GM19395 (cell line): ENCODE results near the gene PARD6B.
A peak's percentile ranks its signal among the peaks of the same experiment; 100 is the strongest.
"Not testable (repeated sequence)": the region's sequence is repeated elsewhere in the genome, so short reads cannot be mapped to it uniquely, and the experiment has no call there.

ENCODE experiments used
- ATAC-seq: cut with Tn5 transposase; IDR thresholded peaks from one replicate; pipeline ENCODE4 v1.9.1; 2021; ENCODE audit warnings: mild to moderate bottlenecking, moderate library complexity; ENCODE audit not compliant: unreplicated experiment

PARD6B gene

DNA sequence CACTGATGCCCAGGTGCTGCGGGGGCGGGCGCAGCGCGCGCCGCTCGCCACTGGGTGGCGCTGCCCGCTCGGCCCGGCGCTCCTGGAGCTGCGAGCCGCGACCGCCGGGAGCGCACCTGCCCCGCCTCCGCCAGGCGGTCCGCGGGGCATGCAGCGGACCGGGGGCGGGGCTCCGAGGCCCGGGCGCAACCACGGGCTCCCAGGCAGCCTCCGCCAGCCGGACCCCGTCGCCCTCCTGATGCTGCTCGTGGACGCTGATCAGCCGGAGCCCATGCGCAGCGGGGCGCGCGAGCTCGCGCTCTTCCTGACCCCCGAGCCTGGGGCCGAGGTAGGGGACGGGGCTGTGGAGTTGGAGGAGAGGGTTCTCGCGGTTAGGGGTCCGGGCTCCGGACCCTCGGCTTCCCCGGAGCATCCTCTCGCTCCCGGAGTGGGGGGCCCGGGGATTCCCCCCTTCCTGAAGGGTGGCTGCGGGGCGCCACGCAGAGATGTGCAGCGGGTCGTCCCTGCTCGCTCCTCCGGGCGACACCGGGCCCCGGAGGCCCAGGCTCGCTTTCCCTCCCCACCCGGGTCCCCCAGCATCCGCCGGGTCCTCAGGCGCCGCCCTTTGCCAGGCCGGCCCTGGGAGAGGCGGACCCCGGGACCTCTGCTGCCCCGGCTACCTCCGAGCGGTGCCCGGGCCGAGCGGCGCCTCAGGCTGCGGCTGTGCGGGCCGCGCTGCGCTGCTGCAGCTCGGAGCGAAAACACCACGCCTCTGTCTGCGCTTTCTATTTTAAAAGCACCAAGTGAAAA is 63.7 kb downstream of the PARD6B start, which contains the start of gene BCAS4:
TSS of gene BCAS4 (plus strand) at position 216 of the 789 bp plus-strand sequence. CDS start at position 239, 23 bp downstream.
- ATAC-seq = peak; percentile 53

DNA sequence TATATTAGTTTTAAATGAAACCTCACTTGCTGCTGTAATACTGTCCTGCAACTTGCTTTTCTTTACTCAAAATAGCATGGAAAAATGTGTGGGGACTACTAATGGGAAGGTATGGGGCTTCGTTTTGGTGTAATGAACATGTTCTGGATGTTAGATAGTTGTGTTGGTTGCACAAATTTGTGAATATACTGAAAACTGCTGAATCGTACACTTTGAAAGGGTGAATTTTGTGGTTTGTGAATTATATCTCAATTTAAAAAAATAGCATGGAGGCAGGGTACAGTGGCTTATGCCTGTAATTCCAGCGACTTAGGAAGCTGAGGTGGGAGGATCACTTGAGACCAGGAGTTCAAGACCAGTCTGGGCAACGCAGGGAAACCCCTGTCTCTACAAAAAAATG is 65.8 kb downstream of the PARD6B start:
- no peak for ATAC-seq

DNA sequence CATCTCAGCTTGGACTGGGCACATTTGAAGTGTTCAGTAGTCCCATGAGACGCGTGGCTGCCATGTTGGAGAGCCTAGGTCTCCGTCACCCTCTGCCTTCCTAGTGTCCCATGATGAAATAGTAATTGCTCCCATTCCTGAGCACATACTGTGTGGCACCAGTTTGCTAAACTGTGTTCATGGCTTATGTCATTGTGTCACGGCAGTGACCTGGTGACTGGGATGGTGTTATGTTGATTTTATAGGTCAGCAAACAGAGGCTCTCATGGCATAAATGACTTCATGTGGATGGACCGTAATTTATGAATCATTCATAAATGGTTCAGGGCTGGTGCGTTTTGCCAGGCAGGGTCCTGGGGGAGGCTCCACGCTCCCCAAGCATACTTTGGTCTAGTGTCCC is 67.3 kb downstream of the PARD6B start:
- ATAC-seq = no peak

DNA sequence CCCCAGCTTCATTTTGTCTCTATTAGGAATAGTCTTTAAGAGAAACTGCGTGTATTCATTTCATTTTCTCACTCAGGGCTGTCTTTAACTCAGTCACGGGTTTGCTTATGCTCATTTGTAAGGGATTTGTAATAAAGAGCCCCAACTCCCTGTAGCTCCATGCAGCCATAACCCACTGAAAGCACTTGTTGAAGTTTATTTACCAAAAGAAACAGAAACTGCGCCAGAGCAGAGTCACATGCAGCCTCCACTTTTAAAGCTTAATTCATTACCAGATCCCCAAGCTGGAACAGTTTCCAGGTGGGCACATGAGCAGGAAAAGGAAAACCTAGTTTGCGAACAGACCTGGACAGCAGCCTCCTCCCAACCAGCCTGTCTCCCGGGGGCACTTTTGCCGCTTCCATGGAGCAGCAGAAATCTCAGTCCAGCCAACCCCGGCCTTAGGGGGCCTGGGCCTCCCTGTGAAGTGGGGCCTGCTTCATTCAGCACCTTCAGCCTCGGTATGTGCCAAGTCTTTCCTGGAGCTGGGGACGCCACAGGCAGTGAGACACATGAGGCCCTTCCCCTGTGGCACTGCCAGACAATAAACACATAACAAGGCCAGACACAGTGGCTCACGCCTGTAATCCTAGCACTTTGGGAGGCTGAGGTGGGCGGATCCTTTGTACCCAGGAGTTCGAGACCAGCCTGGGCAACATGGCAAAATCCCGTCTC is 68.0 kb downstream of the PARD6B start:
- peak; percentile 1 for ATAC-seq

DNA sequence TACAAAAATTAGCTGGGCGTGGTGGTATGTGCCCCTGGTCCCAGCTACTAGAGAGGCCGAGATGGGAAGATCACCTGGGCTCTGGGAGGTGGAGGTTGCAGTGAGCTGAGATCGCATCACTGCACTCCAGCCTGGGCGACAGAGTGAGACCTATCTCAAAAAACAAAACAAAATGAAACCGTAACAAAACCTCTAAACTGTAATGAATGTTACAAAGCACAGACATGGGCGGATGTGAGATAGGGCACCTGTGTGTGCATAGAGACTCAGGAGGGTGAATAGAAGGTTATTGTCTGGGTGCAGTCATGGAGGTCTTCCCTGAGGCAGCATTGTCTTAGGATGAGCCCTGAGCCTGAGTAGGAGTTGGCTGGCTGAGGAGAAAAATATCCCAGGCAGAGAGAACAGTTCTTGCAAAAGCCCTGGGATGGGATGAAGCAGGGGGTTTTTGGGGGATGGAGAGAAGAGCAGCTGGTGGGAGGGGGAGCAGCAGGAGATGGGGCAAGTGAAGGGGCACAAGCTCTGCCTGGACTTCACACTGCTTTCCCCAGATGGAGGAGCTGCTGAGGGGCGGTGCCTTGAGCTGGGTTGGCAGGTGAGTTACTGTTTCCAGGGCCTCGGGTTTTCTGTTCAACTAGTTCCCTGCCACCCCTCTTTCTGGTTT is 68.6 kb downstream of the PARD6B start:
- ATAC-seq = peak; percentile 56

DNA sequence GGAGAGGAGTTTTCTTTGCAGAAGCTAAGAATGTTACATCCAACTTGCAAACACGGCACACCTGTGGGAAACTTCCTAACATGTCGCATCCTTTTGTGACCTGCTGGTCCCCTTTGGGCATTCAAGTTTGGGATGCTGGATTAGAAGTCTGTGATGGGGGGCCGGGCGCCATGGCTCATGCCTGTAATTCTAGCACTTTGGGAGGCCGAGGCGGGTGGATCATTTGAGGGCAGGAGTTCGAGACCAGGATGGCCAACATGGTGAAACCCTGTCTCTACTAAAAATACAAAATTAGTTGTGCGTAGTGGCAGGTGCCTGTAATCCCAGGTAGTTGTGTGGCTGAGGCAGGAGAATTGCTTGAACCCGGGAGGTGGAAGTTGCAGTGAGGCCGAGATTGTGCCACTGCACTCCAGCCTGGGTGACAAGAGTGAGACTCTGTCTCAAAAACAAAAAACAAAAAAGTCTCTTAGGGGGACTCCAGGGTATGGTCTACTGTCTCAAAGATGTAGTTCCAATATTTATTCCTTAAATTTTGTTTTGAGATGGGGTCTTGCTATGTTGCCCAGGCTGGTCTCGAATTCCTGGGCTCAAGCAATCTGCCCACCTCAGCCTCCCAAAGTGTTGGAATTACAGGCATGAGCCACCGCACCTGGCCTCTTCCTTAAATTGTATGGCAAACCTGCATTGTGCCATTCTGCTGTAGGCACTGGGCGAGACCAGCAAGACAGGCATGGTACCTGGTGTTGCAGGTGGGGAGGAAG is 69.8 kb downstream of the PARD6B start:
- not testable (repeated sequence) for ATAC-seq

DNA sequence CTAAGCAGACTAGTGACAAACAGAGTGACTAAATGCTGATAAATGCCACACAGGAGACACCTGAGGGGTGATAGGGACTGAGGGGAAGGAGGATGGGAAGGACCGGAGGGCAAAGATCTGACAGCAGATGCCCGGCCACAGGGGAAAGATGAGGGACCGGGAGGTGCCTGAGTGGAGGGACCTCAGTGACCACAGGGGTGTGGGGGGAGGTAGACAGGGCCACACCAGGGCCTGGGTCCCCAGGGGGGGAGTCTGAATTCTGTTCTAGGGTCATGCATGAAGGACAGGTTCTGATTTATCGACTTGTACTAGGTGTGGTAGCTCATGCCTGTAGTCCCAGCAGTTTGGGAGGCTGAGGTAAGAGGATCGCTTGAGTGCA is 70.4 kb downstream of the PARD6B start:
- ATAC-seq = no peak

DNA sequence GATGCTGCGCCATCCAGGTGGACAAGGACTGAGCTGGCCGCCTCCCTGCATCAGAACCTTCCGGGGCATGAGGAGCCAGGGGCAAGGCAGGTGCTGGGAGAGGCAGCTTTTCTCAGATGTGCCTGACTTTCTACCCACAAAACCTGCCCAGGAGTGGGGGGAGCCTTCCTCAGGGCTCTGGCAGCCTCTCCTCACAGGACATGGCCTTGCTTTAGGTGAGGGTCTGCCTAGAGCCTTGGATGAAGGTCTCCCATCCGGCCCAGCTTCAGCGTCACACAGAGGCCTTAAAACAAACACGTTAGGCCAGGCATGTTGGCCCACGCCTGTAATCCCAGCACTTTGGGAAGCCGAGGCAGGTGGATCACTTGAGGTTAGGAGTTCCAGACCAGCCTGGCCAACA is 70.9 kb downstream of the PARD6B start:
- ATAC-seq = no peak

DNA sequence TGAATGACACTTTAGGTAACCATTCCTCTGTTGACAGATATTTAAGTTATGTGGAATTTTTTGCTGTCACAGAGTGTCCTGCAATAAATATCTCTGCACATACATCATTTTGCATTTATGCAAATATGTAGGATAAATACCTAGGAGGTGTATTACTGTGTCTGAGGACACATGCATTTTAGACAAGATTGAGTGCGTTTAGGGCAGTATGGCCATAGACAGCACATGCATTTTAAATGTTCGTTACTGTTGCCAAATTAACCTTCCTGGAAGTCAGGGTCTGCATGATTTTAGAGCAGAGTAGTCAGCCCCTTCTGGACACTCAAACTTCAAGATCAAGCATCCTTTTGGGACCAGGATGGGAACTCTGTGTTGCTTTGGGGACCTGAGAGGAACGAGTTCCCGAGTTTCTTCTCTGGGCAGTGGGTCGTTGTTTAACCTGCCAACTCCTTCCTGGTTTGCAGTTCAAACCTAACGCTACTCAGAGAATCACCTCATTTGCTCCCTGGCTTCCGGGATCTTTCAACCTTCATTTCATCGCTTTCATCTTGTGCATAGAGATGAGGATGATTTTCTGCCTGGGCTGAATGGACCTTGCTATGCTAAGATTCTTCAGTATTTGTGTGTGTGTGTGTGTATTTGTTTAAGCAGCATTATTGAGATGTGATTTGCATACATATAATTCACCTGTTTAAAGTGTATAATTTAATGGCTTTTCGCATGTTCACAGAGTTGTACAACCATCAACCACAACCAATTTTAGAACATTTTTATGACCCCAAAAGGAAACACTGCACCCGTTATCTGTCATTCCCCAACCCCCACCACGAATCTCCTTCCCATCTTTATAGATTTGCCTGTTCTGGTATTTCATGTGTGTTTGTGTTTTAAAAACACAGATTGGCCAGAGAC is 73.3 kb downstream of the PARD6B start:
- no peak for ATAC-seq

DNA sequence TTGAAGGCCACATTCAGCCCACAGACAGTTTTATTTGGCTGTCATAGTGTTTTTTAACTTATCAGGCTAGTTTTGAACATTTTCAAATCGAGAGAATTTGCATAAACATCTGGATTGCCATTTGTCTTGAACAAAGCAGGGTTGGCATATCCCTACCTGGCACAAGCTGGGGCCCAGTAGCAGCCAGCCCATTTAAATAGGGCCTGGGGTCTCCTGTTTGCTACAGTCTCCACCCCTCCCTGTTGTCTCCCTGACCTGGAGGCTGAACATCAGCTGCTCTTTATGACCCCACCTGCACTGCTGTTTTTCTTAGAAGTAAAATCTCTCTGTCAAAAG is 73.9 kb downstream of the PARD6B start:
- no peak for ATAC-seq

DNA sequence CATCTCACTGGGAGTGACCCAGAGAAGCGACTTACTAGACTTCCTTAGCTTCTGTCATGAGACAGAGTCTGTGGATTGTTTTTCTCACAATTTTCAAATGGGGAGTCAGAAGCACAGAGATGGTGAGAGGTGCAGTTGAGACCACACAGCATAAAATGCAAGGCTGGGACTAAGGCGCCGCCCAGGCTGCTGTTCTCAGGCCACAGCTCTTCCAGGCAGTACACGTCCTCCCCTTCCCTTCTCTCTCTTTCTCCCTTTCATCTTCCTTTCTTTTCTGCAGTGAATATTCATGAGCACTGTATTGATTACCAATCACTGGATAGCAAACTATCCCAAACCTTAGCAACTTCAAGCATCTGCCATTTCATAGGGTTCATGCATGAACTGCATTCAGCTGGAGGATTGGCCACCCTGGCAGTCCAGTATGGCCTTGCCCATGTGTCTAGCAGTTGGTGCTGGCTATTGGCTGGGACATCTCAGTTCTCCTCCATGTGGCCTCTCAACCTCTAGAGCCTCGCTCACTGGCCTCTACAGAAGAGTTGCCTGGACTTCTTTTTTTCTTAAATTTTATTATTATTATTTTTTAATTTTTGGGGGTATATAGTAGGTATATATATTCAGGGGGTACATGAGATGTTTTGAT is 74.9 kb downstream of the PARD6B start:
- ATAC-seq = no peak
